ENCODE results near the gene STYK1.
"Not testable (repeated sequence)": the region's sequence is repeated elsewhere in the genome, so short reads cannot be mapped to it uniquely, and the experiment has no call there.

STYK1 gene

DNA sequence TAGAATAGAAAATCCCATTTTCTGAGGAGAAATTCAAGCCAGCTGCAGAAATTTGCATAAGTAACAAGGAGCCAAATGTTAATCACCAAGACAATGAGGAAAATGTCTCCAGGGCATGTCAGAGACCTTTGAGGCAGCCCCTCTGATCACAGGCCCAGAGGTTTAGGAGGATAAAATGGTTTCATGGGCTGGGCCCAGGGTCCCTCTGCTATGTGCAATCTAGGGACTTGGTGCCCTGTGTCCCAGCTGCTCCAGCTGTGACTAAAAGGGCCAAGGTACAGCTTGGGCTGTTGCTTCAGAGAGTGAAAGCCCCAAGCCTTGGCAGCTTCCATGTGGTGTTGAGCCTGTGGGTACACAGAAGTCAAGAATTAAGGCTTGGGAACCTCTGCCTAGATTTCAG, 27.3 kb downstream of the STYK1 start:
- not testable (repeated sequence) for H3K4me3 ChIP-seq (ENCODE audit: extremely low read depth, insufficient read depth, low read length, poor library complexity, severe bottlenecking); H3K4me1 ChIP-seq (ENCODE audit: control insufficient read depth, insufficient read depth, low read length, poor library complexity, severe bottlenecking); H3K27ac ChIP-seq (ENCODE audit: low read depth, low read length, severe bottlenecking); H3K36me3 ChIP-seq (ENCODE audit: control insufficient read depth, insufficient read depth, low read length)
- peaks cover 21% of the 10 kb centered on the region for H3K9me3 ChIP-seq (ENCODE audit: control insufficient read depth, low read length)

DNA sequence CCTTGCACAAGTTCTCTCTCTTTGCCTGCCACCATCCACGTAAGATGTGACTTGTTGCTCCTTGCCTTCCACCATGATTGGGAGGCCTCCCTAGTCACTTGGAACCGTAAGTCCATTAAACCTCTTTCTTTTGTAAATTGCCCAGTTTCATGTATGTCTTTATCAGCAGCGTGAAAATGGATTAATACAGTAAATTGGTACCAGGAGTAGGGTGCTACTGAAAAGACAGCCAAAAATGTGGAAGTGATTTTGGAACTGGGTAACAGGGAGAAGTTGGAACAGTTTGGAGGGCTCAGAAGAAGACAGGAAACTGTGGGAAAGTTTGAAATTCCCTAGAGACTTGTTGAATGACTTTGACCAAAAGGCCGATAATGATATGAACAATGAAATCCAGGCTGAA, 27.9 kb downstream of the STYK1 start:
- H3K4me1 ChIP-seq (ENCODE audit: control insufficient read depth, insufficient read depth, low read length, poor library complexity, severe bottlenecking) = peaks cover 8% of the 10 kb centered on the region
- no peak overlapping the region for H3K27ac ChIP-seq (ENCODE audit: low read depth, low read length, severe bottlenecking)
- H3K36me3 ChIP-seq (ENCODE audit: control insufficient read depth, insufficient read depth, low read length) = no peaks in the 10 kb centered on the region
- H3K4me3 ChIP-seq (ENCODE audit: extremely low read depth, insufficient read depth, low read length, poor library complexity, severe bottlenecking) = no peak overlapping the region
- WGBS, 2 experiments (ENCODE audit: insufficient coverage in 2 of 2) = 93 to 100% methylated on average over 2 to 3 of the region's 4 CpGs
- H3K9me3 ChIP-seq (ENCODE audit: control insufficient read depth, low read length) = peaks cover 21% of the 10 kb centered on the region

DNA sequence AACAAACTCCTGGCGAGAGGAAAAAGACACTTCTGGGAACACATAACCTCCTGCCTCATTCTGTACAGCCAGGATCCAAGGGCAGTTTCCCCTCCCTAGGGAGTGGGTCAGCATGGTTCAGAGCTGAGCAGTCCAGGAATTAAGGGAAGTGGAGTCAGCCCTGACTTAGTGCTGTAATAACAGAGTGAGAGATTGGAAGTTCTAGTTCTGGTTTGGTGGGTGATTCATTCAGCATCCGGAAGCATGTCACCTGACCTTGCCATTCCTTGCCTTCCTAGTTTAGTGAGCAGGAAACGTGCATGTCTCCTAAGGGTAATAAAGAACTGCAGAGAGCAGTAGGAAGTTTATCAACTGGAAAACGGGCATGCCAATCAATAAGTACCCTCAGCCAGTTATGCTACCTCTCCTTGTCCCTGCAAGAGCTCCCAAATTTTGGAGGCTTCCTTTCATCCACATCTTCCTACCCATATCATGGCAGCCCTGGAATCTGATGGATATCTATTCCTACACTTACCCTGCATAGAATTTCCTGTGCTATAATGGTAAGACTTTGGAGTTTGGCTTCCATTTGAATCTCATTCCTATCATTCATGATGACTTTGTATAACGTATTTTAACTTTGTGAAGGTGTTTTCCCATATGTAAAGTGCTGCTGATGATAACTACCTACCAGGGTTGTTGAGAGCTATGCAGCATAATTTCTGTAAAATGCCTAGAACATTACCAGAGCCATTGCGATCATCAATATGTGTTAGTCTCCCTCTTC, 31.9 kb downstream of the STYK1 start:
- WGBS, 2 experiments (ENCODE audit: insufficient coverage in 2 of 2) = 65 to 94% methylated on average over 3 of the region's 6 CpGs
- Histone ChIP-seq H3K27ac (ENCODE audit: low read depth, low read length, severe bottlenecking) (no peak overlapping the region), H3K4me1 (ENCODE audit: control insufficient read depth, insufficient read depth, low read length, poor library complexity, severe bottlenecking) (peaks cover 8% of the 10 kb centered on the region), H3K4me3 (ENCODE audit: extremely low read depth, insufficient read depth, low read length, poor library complexity, severe bottlenecking) (no peak overlapping the region), H3K36me3 (ENCODE audit: control insufficient read depth, insufficient read depth, low read length) (no peaks in the 10 kb centered on the region), H3K9me3 (ENCODE audit: control insufficient read depth, low read length) (peaks cover 15% of the 10 kb centered on the region)

- H3K4me3 ChIP-seq (ENCODE audit: extremely low read depth, insufficient read depth, low read length, poor library complexity, severe bottlenecking) = no peak overlapping the region
- no peak overlapping the region for H3K27ac ChIP-seq (ENCODE audit: low read depth, low read length, severe bottlenecking)
- no CpG with 5 or more reads among the region's 1 CpG for WGBS, 2 experiments (ENCODE audit: insufficient coverage in 2 of 2)
- no peaks in the 10 kb centered on the region for H3K9me3 ChIP-seq (ENCODE audit: control insufficient read depth, low read length)
- H3K36me3 ChIP-seq (ENCODE audit: control insufficient read depth, insufficient read depth, low read length) = no peaks in the 10 kb centered on the region
- H3K4me1 ChIP-seq (ENCODE audit: control insufficient read depth, insufficient read depth, low read length, poor library complexity, severe bottlenecking) = peaks cover 17% of the 10 kb centered on the region
Observed at GRCh38 chr12:10638728-10639127, 35.1 kb downstream of the STYK1 start.

- Histone ChIP-seq H3K9me3 (ENCODE audit: control insufficient read depth, low read length) (no peaks in the 10 kb centered on the region), H3K27ac (ENCODE audit: low read depth, low read length, severe bottlenecking) (no peak overlapping the region), H3K4me3 (ENCODE audit: extremely low read depth, insufficient read depth, low read length, poor library complexity, severe bottlenecking) (no peak overlapping the region), H3K4me1 (ENCODE audit: control insufficient read depth, insufficient read depth, low read length, poor library complexity, severe bottlenecking) (peaks cover 14% of the 10 kb centered on the region), H3K36me3 (ENCODE audit: control insufficient read depth, insufficient read depth, low read length) (no peaks in the 10 kb centered on the region)
- 80 to 84% methylated on average over 2 to 4 of the region's 6 CpGs for WGBS, 2 experiments (ENCODE audit: insufficient coverage in 2 of 2)
Observed at GRCh38 chr12:10636611-10637010, 37.2 kb downstream of the STYK1 start.

DNA sequence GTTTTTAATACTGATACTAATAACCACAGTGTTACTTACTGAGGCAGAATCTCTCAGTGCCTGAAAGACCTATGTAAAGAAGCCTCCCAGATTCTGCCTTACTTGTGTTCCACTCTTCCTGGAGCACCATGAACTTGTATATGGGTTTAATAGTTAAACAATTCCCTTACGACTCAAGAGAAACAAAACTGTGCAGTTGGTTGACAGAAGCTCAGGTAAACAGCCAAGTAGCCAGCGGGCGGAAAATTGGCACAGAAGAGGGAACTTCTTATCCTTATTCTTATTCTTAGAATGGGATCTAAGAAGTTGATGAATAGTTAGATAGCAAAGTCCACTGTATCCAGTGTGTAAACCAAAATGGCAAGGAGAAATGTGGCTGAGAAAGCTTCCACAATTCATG, 37.7 kb downstream of the STYK1 start:
- H3K9me3 ChIP-seq (ENCODE audit: control insufficient read depth, low read length) = no peaks in the 10 kb centered on the region
- no peak overlapping the region for H3K27ac ChIP-seq (ENCODE audit: low read depth, low read length, severe bottlenecking)
- no peak overlapping the region for H3K4me3 ChIP-seq (ENCODE audit: extremely low read depth, insufficient read depth, low read length, poor library complexity, severe bottlenecking)
- no peaks in the 10 kb centered on the region for H3K36me3 ChIP-seq (ENCODE audit: control insufficient read depth, insufficient read depth, low read length)
- WGBS, 2 experiments (ENCODE audit: insufficient coverage in 2 of 2) = 80% methylated on average over 2 of the region's 3 CpGs; no CpG with 5 or more reads in 1 of the 2 experiments
- H3K4me1 ChIP-seq (ENCODE audit: control insufficient read depth, insufficient read depth, low read length, poor library complexity, severe bottlenecking) = peaks cover 10% of the 10 kb centered on the region

DNA sequence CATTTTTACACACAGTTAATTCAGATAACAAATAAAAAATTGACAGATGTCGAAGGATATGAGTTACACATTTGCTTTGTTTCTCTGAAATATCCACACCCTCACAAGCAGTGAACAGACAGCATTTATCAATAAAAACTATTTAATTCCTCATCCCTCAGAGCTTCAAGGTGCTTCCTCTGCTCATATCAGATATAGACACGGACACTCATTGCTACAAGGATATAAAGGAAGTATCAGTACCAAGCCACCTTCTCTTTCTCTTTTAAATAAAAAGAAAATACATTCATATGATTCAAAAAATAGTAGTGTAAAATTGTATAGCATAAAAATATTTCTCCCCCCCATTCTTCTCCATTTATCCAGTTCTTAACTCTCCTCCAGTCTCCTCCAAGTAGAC, 38.5 kb downstream of the STYK1 start:
- no peak overlapping the region for H3K4me3 ChIP-seq (ENCODE audit: extremely low read depth, insufficient read depth, low read length, poor library complexity, severe bottlenecking)
- H3K9me3 ChIP-seq (ENCODE audit: control insufficient read depth, low read length) = no peaks in the 10 kb centered on the region
- peaks cover 10% of the 10 kb centered on the region for H3K4me1 ChIP-seq (ENCODE audit: control insufficient read depth, insufficient read depth, low read length, poor library complexity, severe bottlenecking)
- no peak overlapping the region for H3K27ac ChIP-seq (ENCODE audit: low read depth, low read length, severe bottlenecking)
- WGBS, 2 experiments (ENCODE audit: insufficient coverage in 2 of 2) = 100% methylated on average over 1 of the region's 2 CpGs
- no peaks in the 10 kb centered on the region for H3K36me3 ChIP-seq (ENCODE audit: control insufficient read depth, insufficient read depth, low read length)

DNA sequence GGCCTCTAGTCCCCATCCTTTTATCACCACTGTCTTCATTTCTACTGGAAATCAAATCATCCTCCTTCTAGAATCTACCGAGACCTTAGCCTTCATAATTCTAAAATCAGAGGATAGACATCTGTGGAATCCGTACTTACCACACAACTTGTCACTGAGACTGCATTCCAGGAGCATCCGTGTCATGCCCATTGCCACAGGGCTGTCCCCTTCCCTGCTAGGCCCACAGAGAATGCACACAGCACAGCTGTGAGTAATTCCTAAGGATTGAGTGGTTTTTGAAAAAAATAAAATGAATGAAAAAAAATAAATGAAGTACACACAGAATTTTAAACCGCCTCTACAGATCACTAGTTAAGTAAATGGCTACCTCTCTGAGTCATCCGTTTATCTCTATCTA, 39.4 kb downstream of the STYK1 start:
- Histone ChIP-seq H3K4me1 (ENCODE audit: control insufficient read depth, insufficient read depth, low read length, poor library complexity, severe bottlenecking) (peaks cover 10% of the 10 kb centered on the region), H3K27ac (ENCODE audit: low read depth, low read length, severe bottlenecking) (no peak overlapping the region), H3K36me3 (ENCODE audit: control insufficient read depth, insufficient read depth, low read length) (no peaks in the 10 kb centered on the region), H3K9me3 (ENCODE audit: control insufficient read depth, low read length) (no peaks in the 10 kb centered on the region), H3K4me3 (ENCODE audit: extremely low read depth, insufficient read depth, low read length, poor library complexity, severe bottlenecking) (no peak overlapping the region)
- WGBS, 2 experiments (ENCODE audit: insufficient coverage in 2 of 2) = 88 to 94% methylated on average over 4 of the region's 5 CpGs

DNA sequence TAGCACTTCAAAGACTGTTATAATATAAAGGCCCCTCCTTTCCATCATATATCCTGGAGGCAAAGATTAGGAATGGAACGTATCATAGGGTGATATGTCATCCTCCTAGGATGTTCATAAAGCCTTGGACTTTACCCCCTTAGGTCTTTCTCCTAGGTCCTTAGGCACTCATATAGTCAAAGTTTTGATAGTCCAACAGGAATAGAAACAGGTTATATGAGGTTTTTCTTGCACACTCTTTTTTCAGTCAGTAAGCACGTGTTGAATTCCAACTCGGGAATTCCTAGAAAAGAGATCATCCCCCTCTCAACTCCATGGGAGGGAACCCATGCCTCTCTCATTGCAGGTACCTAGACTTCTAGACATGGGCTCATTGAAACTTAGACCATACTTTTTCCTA, 40.3 kb downstream of the STYK1 start:
- WGBS, 2 experiments (ENCODE audit: insufficient coverage in 2 of 2) = 73 to 93% methylated on average over 2 of the region's 3 CpGs

DNA sequence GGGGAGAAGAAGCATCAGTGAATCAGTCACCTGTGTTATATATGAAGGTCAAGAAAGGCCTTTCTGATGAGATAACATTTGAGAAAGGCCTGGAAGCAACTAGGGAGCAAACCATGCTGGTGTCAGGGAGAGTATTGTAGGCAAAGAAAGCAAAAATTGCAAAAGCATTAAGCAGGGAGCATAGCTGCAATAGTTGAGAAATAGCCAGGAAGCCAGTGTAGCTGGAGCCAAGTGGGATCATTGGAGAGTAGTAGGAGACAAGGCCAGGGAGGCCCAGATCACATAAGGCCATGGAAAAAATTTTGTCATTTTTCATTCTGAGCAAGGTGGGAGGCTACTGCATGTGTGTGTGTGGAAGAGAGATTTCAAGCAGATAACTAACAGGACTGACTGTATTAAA, 41.6 kb downstream of the STYK1 start:
- H3K4me3 ChIP-seq (ENCODE audit: extremely low read depth, insufficient read depth, low read length, poor library complexity, severe bottlenecking) = no peak overlapping the region
- no peaks in the 10 kb centered on the region for H3K36me3 ChIP-seq (ENCODE audit: control insufficient read depth, insufficient read depth, low read length)
- H3K27ac ChIP-seq (ENCODE audit: low read depth, low read length, severe bottlenecking) = no peak overlapping the region
- peaks cover 10% of the 10 kb centered on the region for H3K4me1 ChIP-seq (ENCODE audit: control insufficient read depth, insufficient read depth, low read length, poor library complexity, severe bottlenecking)
- H3K9me3 ChIP-seq (ENCODE audit: control insufficient read depth, low read length) = no peaks in the 10 kb centered on the region

More for the DNA sequence above, 40.3 kb downstream of the STYK1 start:
- Histone ChIP-seq H3K36me3 (ENCODE audit: control insufficient read depth, insufficient read depth, low read length) (no peaks in the 10 kb centered on the region), H3K4me1 (ENCODE audit: control insufficient read depth, insufficient read depth, low read length, poor library complexity, severe bottlenecking) (peaks cover 10% of the 10 kb centered on the region), H3K27ac (ENCODE audit: low read depth, low read length, severe bottlenecking) (no peak overlapping the region), H3K4me3 (ENCODE audit: extremely low read depth, insufficient read depth, low read length, poor library complexity, severe bottlenecking) (no peak overlapping the region), H3K9me3 (ENCODE audit: control insufficient read depth, low read length) (no peaks in the 10 kb centered on the region)

- WGBS, 2 experiments (ENCODE audit: insufficient coverage in 2 of 2) = 86 to 88% methylated on average over 1 to 2 of the region's 3 CpGs
Observed at GRCh38 chr12:10624605-10625004, 49.2 kb downstream of the STYK1 start.

More at GRCh38 chr12:10624605-10625004, 49.2 kb downstream of the STYK1 start:
- Histone ChIP-seq H3K4me3 (ENCODE audit: extremely low read depth, insufficient read depth, low read length, poor library complexity, severe bottlenecking) (no peak overlapping the region), H3K36me3 (ENCODE audit: control insufficient read depth, insufficient read depth, low read length) (no peaks in the 10 kb centered on the region), H3K27ac (ENCODE audit: low read depth, low read length, severe bottlenecking) (no peak overlapping the region), H3K4me1 (ENCODE audit: control insufficient read depth, insufficient read depth, low read length, poor library complexity, severe bottlenecking) (no peaks in the 10 kb centered on the region), H3K9me3 (ENCODE audit: control insufficient read depth, low read length) (no peaks in the 10 kb centered on the region)

Data from mesodermal cell (in vitro differentiated cells).